22Rv1 (cell line): ENCODE results near the gene MCAT.

ENCODE experiments used
- H3K27ac ChIP-seq: fragments of 450-650 bp; 2 replicates; pipeline ENCODE4 v1.5.1; 2017
- ZFX ChIP-seq: fragments of 450-650 bp; IDR thresholded peaks from 2 replicates; pipeline ENCODE4 v1.6.1; 2017; ENCODE audit warnings: antibody characterized with exemption, borderline replicate concordance
- TF ChIP-seq, protein P1 (sequence below): fragments of 450-650 bp; IDR thresholded peaks from 2 replicates; pipeline ENCODE4 v1.5.1; 2017; ENCODE audit warnings: mild to moderate bottlenecking

MCAT gene

DNA sequence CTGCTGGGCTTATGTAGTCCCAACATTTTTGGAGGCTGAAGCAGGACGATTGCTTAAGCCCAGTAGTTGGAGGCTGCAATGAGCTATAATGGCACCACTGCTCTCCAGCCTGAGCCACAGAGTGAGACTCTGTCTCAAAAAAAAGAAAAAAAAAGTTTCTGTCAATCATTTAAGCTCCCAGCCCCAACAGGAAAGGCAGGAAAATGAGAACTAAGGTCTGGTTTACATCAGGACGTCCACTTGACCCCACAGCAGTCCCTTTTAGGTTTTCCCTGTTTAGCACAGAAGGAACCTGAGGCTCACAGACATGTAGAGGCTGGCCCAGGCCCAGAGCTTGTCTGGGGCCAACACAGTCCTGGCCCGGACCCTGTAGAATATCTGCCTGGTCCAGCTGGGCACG lies 44.8 kb downstream of the MCAT start:
- no peak overlapping the region for H3K27ac ChIP-seq
- TF ChIP-seq ZFX = no peak

- TF ChIP-seq, protein P1, sequence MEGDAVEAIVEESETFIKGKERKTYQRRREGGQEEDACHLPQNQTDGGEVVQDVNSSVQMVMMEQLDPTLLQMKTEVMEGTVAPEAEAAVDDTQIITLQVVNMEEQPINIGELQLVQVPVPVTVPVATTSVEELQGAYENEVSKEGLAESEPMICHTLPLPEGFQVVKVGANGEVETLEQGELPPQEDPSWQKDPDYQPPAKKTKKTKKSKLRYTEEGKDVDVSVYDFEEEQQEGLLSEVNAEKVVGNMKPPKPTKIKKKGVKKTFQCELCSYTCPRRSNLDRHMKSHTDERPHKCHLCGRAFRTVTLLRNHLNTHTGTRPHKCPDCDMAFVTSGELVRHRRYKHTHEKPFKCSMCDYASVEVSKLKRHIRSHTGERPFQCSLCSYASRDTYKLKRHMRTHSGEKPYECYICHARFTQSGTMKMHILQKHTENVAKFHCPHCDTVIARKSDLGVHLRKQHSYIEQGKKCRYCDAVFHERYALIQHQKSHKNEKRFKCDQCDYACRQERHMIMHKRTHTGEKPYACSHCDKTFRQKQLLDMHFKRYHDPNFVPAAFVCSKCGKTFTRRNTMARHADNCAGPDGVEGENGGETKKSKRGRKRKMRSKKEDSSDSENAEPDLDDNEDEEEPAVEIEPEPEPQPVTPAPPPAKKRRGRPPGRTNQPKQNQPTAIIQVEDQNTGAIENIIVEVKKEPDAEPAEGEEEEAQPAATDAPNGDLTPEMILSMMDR = no peak
- no peak for TF ChIP-seq ZFX
- no peak overlapping the region for H3K27ac ChIP-seq
Measured at GRCh38 chr22:43096420-43096819, 46.8 kb downstream of the MCAT start.

DNA sequence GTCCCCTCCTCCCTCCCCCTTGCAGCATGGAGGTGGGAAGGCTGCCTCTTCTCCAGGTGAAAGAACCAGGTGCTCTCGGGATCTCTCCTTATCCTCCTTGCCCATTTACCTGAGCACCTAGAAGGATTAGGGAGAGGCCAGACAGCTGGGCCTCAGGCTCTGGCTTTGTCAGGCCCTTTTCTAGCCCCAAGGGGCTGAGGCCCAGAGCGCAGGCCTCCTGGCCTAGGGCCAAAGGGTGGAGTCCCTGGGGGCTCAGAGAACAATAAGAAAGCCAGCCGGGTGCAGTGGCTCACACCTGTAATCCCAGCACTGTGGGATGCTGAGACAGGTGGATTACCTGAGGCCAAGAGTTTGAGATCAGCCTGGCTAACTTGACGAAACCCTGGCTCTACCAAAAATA lies 48.6 kb downstream of the MCAT start:
- H3K27ac ChIP-seq = no peak overlapping the region
- TF ChIP-seq ZFX = no peak

DNA sequence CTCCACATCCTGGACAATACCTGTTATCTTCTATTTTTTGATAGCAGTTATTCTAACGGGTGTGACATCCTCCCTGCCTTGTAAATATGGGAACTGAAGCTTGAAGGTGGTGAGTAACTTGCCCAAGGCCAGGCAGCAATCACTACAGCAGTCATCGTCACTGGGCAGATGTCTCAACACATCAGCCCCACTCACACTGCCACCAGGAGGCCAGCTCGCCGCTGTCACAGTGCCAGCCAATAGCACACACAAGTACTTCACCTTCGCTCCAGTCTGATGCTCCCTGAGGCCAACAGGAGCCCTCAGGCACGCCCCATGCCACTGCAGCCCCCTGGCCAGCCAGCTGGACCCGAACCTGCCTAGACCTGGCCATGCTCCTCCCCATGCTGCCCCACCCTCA lies 49.1 kb downstream of the MCAT start:
- TF ChIP-seq, protein P1 = peak; percentile 19; the same call in 1 of the 2 replicates
- TF ChIP-seq ZFX = no peak
- no peak overlapping the region for H3K27ac ChIP-seq

GRCh38 chr22:43092085-43092484 lies 51.1 kb downstream of the MCAT start:
- H3K27ac ChIP-seq = no peak overlapping the region
- TF ChIP-seq ZFX = no peak
- TF ChIP-seq, protein P1 = no peak

GRCh38 chr22:43090130-43090789 lies 52.9 kb downstream of the MCAT start:
- no peak for TF ChIP-seq ZFX
- TF ChIP-seq, protein P1 = peak; percentile 75
- peak overlapping the region; percentile 78 for H3K27ac ChIP-seq

DNA sequence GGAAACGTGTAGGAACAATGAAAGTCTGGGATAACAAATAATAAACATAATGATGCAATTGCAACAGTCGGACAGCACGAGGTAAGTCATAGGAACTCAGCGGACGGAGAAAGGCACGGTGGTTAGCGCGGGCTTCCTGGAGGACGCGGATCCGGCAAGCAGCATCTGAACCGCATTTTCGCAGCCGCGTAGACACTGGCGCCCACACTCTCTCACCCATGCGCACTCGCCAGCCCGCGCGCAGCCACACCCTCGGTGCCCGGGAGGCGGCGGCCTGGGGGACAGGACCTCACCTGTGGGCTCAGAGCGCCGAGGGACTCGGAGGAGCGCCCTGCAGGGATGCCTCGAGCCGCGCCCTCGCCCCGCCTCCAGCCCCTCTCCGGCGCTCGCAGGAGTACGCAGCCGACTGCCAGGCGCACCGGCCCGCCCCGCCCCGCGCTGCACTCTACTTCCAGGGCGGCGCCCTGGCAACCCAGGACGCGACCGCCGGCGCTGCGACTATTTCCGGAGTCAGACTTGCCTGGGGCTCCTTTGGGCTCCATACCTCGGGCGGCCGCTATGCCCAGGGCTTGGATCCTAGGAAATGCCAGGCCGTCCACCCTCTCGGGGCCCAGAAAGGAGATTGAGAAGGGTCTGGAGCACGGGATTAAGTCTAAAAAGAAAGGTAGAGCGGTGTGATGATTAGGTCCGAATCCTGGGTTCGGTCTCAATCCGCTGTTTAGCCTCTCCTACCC lies 54.0 kb downstream of the MCAT start, which contains the start of gene TTLL1:
Gene TTLL1, minus strand, starts transcription at position 408 of the 734 bp plus-strand sequence. CDS start 13,805 bp downstream, outside the sequence.
- peak within 1 kb of the TSS; percentile 78 for H3K27ac ChIP-seq
- TF ChIP-seq, protein P1 = no peak
- no peak for TF ChIP-seq ZFX

DNA sequence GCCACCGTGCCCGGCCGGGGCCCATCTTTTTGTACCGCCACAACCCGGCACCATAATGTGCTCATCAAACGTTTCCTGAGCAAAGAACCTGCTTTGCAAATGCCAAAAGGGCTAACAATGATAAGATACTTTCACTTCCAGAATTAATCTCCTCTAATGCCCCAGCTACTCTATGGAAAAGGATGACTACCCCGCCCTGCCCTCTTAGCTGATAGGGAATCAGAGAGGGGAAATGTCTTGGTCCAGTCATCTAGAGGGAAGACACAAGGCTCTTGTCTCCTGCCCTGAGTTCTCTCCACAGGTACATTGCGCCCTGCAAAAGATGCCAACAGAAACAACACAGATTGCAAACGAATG lies 54.6 kb downstream of the MCAT start:
- peak overlapping the region; percentile 78 for H3K27ac ChIP-seq
- no peak for TF ChIP-seq ZFX
- TF ChIP-seq, protein P1 = no peak
